AG04450 (cell line): Measurements from ENCODE around the gene PLPP1. TPM values are rescaled to one million over a fixed set of nuclear protein-coding genes. Genes with fewer than 3 reads are reported as not detected.

Experiments
- CTCF ChIA-PET: fragments of 300-600, 350-600 bp; formaldehyde crosslinking; extraction: SDS; loops from one replicate; lab custom pipeline; 2022; ENCODE audit warnings: antibody characterized with exemption, inconsistent platforms; lab: Charles Lee
- POLR2A ChIA-PET: fragments of 350-600 bp; formaldehyde crosslinking; extraction: SDS; loops from one replicate; lab custom pipeline; 2021; ENCODE audit warnings: antibody characterized with exemption, inconsistent platforms; lab: Yijun Ruan, JAX
- DNase-seq: peaks from one replicate; pipeline ENCODE4 v3.0.0-alpha.2; 2011; ENCODE audit warnings: low read depth, low spot score
- H3K27ac ChIP-seq: one replicate; pipeline ENCODE4 v1.5.1; 2012; ENCODE audit warnings: low read depth, low read length, control low read depth
- H3K27me3 ChIP-seq: one replicate; pipeline ENCODE4 v1.6.0; 2012; ENCODE audit warnings: low read length; ENCODE audit not compliant: control insufficient read depth, insufficient read depth
- H3K4me3 ChIP-seq: 2 replicates; pipeline ENCODE4 v1.5.1; 2011; ENCODE audit warnings: mild to moderate bottlenecking, low read depth, low read length, control low read depth
- H3K9me3 ChIP-seq: 2 replicates; pipeline ENCODE4 v1.5.1; 2012; ENCODE audit warnings: low read length; ENCODE audit not compliant: control insufficient read depth, insufficient read depth
- CTCF ChIP-seq: IDR thresholded peaks from 2 replicates; pipeline ENCODE4 v1.5.1; 2011; ENCODE audit warnings: low read depth, low read length, control low read depth, inconsistent platforms
- polyA plus RNA-seq: library from polyadenylated mRNA; depleted of rRNA; stranded (reverse); fragments of >200 nt; gene quantifications from 2 replicates; pipeline ENCODE4 v1.2.3, GENCODE V29; 2011

The PLPP1 gene
- polyA plus RNA-seq, 1 experiment, result 54.9 TPM

- ChIA-PET POLR2A (no interaction called here), CTCF (no interaction called here)
- DNase-seq, result no peak
- Histone ChIP-seq H3K9me3 (no peaks in the 10 kb centered on the region), H3K27ac (no peak overlapping the region), H3K27me3 (no peaks in the 10 kb centered on the region), H3K4me3 (no peak overlapping the region)
- no peak for TF ChIP-seq CTCF
These were observed 42.7 kb upstream of the PLPP1 start for GRCh38 chr5:55577353-55578060.

GRCh38 chr5:55576661-55577060 is 41.9 kb upstream of the PLPP1 start:
- Histone ChIP-seq H3K27ac (no peak overlapping the region), H3K4me3 (no peak overlapping the region), H3K27me3 (no peaks in the 10 kb centered on the region), H3K9me3 (no peaks in the 10 kb centered on the region)
- no peak for TF ChIP-seq CTCF
- ChIA-PET POLR2A (interaction anchor here (0.9 to 1.2 kb wide), 2 partner anchors 8 to 298 kb away, joined by 3 to 6 read pairs; no protein-coding TSS in a partner anchor), CTCF (interaction anchor here (1.4 kb wide), 1 partner anchor 115 kb away, joined by 3 read pairs; no protein-coding TSS in a partner anchor)
- DNase-seq, result no peak

- H3K4me3 ChIP-seq, result no peak overlapping the region
- no peaks in the 10 kb centered on the region for H3K27me3 ChIP-seq
- ChIA-PET CTCF (interaction anchor here (1.4 kb wide), 1 partner anchor 116 kb away, joined by 3 read pairs; no protein-coding TSS in a partner anchor), POLR2A (interaction anchor here (0.7 to 1.2 kb wide), 3 partner anchors 9 to 297 kb away, joined by 3 to 6 read pairs (median 3); no protein-coding TSS in a partner anchor)
- TF ChIP-seq CTCF, result no peak
- no peak for DNase-seq
- no peak overlapping the region for H3K27ac ChIP-seq
- H3K9me3 ChIP-seq, result no peaks in the 10 kb centered on the region
These were observed 41.2 kb upstream of the PLPP1 start for GRCh38 chr5:55575815-55576583.

- no peak overlapping the region for H3K27ac ChIP-seq
- CTCF ChIA-PET, result no interaction called here
These were observed 37.8 kb upstream of the PLPP1 start for GRCh38 chr5:55572600-55572999.

More at GRCh38 chr5:55572600-55572999, 37.8 kb upstream of the PLPP1 start:
- POLR2A ChIA-PET, result no interaction called here
- Histone ChIP-seq H3K4me3 (no peak overlapping the region), H3K9me3 (no peaks in the 10 kb centered on the region), H3K27me3 (no peaks in the 10 kb centered on the region)
- no peak for DNase-seq
- no peak for TF ChIP-seq CTCF
